Fibroblast of mammary gland (primary cell): ENCODE results near the gene TMEM167A.
A peak's percentile ranks its signal among the peaks of the same experiment; 100 is the strongest.

ENCODE experiments used
- DNase-seq: peaks from one replicate; pipeline ENCODE4 v3.0.0-alpha.2; 2010; ENCODE audit warnings: low read depth
- H3K4me3 ChIP-seq: 2 replicates; pipeline ENCODE4 v1.5.1; 2011; ENCODE audit warnings: low read depth, mild to moderate bottlenecking, low read length, moderate library complexity; ENCODE audit not compliant: control insufficient read depth
- TF ChIP-seq, protein P1 (sequence below): conservative IDR thresholded peaks from 2 replicates; pipeline ENCODE4 v1.5.1; 2011; ENCODE audit warnings: low read depth, low read length, inconsistent platforms; ENCODE audit not compliant: control insufficient read depth, insufficient read depth

The TMEM167A gene

DNA sequence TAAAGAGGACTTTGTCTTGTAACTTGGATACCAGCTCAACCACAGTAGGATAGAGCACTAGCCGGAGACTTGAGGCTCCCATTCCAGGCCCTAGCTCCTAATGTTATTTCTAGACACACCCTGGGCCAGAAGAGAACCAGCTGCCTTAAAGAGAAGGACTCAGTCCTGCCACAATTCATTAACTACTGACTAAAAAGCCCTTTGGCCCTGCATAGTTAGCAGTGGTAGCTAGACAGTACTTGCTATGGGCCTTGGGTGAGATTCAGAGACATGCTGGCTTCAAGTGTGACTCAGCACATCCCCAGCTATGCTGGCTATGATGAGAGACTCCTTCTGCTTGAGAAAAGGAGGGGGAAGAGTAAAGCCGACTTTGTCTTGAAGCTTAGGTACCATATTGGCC is 47.3 kb downstream of the TMEM167A start:
- no peak overlapping the region for H3K4me3 ChIP-seq
- peak; percentile 57 for DNase-seq
- TF ChIP-seq, protein P1, sequence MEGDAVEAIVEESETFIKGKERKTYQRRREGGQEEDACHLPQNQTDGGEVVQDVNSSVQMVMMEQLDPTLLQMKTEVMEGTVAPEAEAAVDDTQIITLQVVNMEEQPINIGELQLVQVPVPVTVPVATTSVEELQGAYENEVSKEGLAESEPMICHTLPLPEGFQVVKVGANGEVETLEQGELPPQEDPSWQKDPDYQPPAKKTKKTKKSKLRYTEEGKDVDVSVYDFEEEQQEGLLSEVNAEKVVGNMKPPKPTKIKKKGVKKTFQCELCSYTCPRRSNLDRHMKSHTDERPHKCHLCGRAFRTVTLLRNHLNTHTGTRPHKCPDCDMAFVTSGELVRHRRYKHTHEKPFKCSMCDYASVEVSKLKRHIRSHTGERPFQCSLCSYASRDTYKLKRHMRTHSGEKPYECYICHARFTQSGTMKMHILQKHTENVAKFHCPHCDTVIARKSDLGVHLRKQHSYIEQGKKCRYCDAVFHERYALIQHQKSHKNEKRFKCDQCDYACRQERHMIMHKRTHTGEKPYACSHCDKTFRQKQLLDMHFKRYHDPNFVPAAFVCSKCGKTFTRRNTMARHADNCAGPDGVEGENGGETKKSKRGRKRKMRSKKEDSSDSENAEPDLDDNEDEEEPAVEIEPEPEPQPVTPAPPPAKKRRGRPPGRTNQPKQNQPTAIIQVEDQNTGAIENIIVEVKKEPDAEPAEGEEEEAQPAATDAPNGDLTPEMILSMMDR, result no peak

DNA sequence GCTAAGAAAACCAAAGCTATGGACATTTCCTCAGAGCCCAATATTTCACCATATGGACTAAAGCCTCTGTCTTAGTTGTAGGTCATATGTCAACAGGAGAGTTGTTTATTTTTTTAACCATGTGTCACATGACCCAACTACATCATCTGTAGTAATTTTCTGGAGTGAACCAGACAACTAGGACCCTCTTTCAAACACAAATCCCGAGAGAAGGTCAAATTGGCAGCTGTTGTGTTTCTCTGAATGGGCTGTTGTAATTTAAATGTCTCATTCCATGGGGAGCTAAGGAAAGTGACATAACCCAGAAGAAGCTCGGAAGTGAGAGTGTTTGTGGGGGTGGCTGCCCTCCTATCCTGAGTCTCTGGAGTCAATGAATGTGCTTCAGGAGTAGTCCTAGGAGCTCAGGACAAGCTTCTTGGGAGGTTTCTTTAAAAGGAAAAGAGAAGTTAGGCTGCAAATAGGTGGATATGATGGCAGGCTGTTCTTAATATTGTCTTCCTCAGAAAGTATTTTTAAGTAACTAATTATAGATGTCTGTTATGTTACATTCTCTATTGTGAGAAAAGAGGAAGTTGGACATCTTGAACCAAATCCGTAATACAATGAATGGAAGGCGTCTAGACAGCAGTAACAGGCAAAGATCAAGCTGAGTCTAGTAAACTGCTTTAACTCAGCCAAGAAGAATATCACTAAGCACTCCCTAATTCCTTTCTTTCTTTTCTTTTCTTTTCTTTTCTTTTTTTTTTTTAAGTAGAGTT is 50.1 kb downstream of the TMEM167A start:
- TF ChIP-seq, protein P1, result no peak
- peak; percentile 28 for DNase-seq
- no peak overlapping the region for H3K4me3 ChIP-seq

DNA sequence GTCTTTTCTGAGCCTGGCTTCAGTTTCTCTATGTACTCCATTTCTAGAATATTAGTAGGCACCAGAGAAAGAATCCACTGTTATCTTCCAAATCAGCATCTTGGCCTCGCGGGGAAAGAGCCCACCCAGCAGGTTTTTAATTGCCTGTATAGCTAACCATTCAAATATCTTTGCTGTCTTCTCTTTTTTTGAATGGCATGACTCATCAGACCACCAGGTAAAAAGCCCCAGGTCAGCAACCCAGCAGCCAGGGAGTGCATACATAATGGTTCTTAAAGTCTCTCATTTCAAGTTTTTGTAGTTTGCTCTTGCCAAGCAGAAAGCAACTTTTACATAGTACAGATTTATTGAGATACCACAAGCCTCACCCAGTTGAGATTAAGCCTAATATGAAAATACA is 50.7 kb downstream of the TMEM167A start:
- no peak for DNase-seq
- TF ChIP-seq, protein P1, result no peak
- H3K4me3 ChIP-seq, result no peak overlapping the region

DNA sequence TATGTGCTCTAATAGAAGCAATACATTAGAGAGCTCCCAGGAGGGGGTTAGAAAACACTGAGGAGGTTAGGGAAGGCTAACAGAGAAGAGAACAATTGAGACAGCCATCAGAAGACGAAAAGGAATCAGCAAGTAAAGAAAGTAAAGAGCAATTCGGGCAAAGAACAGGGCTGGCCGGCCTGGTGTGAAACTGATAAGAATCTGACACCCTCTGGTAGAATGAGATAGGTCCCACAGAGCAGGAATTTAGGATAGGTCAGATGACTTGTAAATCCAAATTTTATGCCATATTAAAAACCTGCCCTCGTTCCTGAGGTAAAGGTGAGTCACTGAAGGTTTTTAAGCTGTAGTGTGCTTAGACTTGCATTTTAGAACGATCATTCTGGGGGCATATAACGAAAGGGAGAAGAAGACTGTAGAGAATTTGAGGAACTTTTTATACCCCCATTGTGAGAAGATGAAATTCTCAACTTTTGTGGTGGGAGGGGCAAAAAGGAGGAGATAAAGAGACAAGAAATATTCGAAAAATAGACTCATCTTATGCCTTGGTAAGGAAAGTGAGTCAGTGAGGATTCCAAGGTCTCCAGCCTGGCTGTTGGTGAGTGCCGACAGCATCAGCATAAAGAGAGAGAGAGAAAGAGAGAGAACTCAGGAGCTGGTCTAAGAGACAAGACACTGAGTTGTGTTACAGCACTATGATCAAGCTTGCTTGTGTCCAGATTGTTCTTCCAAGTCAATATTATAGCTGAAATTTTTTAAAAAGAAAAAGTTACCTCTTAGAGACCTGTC is 51.3 kb downstream of the TMEM167A start:
- TF ChIP-seq, protein P1, result no peak
- no peak for DNase-seq
- H3K4me3 ChIP-seq, result no peak overlapping the region

DNA sequence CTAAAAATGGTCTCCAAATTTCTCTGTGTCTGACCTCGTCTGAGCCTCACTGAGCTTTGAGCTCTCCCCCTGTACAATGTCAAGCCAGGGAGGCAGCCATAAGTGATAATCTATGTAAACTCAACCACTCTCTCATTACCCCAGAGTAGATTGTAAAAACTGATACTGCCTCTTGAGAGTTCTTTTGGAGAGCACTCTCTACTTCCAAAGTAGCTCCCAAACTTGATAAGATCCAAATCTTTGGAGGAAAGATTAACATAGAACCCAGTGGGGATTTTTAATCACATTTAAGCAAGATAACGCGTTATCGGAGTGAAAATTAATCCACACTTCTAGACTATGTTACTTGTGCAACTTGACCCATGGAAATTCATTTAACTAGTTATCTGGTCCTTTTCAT is 54.9 kb downstream of the TMEM167A start:
- TF ChIP-seq, protein P1, result no peak
- H3K4me3 ChIP-seq, result no peak overlapping the region
- DNase-seq, result no peak

DNA sequence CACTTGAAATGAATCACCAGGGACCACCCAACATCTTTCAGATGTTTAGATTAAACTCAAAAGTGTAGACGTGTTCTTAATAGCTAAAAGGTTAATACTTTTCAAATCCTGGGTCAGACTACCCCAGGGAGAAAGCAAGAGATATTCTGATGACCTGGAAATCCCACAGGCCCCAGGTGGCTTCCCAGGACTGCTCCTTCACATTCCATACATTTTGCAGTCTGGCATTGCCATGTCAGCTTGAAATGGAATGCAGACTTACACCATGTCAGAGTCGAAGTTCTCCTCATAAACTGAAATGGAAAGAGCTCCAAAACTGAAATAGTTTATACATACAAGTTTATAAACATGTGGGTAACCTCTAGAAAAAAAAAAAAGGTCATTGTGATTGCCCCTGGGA is 61.5 kb downstream of the TMEM167A start:
- no peak overlapping the region for H3K4me3 ChIP-seq
- TF ChIP-seq, protein P1, result no peak
- no peak for DNase-seq

DNA sequence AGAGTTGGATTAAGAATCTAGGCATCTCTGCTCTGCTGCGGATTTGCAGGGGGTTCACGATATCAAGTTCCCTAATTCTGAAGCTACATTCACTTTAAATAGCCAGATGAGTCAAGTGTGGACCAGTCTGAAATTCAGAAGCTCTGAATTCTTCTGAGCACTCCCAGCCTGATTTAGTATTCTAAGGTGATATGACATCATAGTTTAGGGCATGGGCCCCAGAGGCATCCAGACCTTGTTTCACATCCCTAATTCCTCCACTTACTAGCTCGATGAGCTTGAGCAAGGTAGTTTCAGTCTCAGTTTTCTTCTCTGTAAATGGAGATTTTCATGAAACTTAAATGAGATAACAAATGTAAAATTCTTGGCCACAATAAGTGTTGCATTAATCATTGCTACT is 65.2 kb downstream of the TMEM167A start:
- no peak for DNase-seq
- TF ChIP-seq, protein P1, result no peak
- no peak overlapping the region for H3K4me3 ChIP-seq
